ENCODE data around the gene KCNIP4. TPM values are rescaled to one million over a fixed set of nuclear protein-coding genes. Genes with fewer than 3 reads are reported as not detected.

The KCNIP4 gene
- total RNA-seq, 1 experiment from 2014 or later = not detected

DNA sequence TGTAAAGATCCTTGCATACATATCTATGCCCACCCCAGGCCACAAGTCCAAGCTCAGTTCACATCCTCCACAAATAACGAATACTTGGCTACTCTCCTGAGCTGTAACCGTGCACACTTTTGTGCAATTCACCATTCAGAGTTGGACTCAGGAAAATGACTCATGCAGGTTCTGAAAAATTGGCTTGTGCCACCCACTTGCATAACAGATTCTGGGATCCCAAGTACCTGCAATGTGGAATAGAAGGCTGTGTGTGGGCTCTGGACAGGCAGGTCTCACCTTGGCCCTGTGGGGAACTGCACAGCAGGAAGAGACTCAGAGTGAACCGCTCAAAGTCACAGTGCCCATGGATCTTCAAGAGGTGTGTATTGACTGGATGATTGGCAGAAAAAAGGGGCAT lies 745.6 kb downstream of the KCNIP4 start:
- no peak for DNase-seq (ENCODE audit: low spot score)

DNA sequence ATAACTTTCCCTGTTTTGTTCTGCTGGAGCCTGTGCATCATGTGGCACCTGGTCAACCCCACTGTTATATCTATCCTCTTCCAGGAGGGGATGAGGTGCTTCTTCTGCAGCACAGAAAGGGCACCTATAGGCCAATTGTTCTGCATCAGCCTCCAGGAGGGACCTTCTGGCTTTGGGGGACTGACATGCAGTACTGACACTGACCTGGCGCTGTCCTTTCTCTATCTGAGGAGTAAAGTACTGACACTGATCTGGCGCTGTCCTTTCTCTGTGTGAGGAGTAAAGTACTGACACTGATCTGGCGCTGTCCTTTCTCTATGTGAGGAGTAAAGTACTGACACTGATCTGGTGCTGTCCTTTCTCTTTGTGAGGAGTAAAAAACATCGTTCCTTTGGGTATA lies 749.9 kb downstream of the KCNIP4 start:
- DNase-seq (ENCODE audit: low spot score) = no peak

DNA sequence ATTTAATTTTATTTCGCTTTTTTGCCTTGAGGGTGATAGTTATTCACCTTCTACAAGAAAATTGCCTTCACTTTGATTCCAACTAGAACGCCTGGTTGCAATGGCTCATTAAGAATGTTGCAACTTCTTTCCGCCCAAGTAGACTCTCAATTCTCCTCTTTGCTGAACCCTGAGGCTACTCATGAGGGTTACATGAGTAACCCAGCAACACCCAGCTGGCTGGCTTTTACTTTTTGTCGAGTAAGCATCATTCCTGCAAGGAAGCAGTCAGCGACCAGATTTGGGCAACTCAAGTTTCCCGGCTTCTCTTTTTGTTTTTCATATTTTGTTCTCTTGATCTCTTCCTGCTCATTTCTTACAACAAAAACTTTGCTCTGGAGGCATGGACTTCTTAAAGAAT lies 752.9 kb downstream of the KCNIP4 start:
- peak; percentile 8 for DNase-seq (ENCODE audit: low spot score)

DNA sequence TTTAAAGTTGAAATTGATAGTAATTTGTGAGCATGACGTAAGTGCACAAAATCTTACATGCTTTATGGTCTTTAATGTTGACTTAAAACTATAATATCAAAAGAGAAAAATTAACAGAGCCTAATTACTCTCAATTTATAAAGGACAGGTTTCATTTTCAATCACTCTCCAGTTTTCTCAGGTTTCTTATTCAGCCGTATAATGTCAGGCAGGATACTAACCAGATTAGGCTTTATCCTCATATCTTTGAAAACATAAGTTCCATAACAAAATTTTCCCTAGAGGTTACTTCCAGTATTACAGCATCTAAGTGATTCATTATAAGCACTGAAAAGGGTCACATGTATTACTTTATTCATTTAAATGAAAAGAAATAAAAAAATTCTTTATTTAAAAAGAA lies 756.2 kb downstream of the KCNIP4 start:
- no peak for DNase-seq (ENCODE audit: low spot score)

DNA sequence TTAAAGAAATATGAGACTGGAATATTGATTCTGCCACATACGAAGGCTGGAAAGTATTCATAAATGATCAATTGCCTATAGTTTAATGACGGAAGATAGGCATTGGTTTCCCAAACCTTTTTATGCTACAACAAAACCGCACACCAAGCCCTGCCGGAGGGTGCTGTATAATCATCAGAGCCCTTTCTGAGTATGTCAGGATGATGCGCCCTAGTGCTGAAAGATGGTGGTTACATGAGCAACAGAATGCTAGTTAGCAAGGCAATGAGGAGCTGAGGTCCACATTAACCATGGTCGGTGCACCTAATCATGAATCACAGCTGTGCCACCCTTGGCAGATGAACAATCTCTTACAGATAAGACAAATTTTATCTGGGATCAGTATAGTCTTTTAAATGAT lies 757.3 kb downstream of the KCNIP4 start:
- no peak for DNase-seq (ENCODE audit: low spot score)

DNA sequence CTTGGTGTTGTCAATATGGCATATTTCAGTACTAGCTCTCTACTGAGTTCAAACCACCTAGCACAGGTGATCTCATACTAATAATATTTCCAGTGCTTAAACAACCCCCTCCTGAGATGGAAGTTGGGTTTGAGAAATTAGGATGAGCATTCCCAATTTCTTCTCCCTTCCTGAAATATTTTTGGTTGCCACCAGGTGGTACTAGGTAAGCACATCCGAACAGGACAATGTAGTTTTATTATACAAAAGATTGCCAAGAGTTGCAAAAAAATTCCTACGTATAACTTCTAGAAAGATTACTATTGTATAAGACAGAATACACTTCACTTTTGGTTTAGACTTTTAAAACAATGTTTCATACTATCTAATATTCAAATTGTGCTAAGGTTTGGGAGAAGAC lies 763.8 kb downstream of the KCNIP4 start:
- DNase-seq (ENCODE audit: low spot score) = no peak

DNA sequence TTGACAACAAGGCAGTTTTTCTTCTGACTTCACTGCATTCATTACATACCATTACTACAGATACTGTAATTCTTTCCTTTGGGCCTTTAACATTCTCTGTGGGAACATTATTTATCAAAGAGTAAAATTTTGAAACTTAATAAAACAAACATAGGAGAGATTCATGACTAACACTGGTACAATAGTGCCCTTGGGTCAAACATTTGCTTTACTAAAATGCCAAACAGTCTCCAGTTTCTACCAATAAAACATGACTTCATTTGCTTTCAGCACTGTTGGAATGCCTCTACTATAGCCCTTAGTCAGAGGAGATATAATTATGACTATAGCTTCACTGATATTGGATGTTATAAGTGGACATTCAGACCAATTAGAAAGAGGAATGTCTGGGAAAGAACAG lies 766.9 kb downstream of the KCNIP4 start:
- peak; percentile 38 for DNase-seq (ENCODE audit: low spot score)

DNA sequence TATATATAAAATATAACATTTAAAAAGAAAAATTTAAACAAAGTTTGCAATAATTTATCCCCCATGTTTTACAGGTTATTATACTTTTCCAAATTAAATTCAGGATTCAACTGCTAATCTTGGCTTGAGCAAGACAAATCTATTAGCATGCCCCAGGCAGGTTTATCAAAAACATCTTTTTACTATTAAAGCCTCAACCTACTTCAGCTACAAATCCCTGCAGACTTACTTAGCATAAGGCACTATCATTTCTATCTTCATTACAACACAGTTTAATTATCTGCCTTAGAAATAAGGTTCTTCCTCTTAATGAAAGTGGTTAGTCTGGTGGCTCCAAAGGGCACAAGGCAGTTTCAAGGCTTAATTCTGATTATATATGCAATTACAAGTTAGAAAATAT lies 770.7 kb downstream of the KCNIP4 start:
- no peak for DNase-seq (ENCODE audit: low spot score)

DNA sequence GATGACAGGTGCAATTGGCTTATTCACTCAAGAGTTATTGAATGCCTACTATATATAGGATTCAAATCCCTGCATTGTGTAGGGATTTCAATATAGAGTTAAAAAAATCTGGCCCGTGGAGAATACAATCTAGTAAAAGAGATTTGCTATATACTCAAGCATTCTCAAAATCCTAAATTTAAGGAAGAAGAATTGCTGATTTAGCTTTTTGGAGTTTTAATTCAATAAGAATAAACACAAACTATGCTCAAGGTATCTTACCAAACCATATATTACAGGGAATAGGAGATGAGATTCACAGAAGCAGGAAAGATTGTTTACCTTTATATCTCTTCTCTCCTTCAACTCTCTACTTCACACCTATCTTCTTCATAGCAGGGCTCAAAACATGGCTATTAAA lies 771.5 kb downstream of the KCNIP4 start:
- no peak for DNase-seq (ENCODE audit: low spot score)

DNA sequence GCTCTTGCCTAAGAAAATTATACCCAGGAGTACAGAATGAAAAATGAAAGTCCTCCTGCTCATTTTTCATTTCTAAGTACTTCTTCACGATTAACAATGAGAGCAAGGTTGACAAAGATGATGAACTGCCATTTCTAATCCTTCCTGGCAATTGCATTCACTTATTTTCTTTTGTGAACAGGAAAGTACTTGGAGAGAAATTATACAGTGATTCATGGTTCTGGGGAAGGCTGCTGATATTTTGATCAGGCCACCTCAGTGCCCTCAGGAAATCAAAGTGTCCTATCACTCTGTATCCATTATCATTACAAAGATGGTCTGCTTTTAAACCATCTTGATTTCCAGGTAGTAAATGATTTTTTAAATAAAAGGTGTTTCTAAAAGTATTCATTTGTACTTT lies 780.9 kb downstream of the KCNIP4 start:
- no peak for DNase-seq (ENCODE audit: low spot score)

DNA sequence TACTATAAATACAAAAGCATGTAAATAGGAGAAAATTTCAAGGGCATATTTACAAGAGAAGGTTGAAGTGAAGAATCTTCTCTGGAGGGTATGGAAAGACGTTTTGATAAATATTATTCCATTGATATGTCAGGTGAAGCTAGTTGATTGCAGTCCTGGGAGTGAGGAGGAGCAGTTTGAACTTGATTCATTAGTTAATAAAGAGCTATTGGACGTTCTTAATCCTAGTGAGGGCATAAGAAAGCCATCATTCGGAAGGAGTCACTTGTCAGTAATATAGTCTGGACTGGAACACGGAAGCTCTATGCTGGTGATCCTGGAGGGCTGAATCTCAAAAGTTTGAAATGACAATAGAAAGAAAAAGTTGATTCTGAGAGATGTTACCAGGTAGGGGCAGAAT lies 793.2 kb downstream of the KCNIP4 start:
- DNase-seq (ENCODE audit: low spot score) = no peak

DNA sequence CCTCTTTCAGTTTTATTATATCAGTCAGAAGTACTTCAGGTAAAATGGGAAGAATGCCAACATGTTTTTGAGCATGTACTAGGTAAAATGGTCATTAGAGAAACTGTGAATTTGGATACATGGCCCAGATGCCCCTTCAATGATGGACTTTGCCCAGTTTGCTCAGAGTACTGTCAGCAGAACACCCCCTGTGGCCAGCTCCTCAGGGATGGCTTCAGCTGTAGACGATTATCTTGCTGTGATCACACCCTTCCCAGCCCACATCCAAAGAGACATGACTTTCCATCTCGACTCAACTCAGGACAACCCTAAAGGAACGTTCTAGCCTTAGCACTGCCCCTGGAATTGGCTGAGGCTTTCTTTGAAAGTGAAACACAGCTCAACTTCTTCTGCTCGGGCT lies 809.2 kb downstream of the KCNIP4 start:
- no peak for DNase-seq (ENCODE audit: low spot score)

DNA sequence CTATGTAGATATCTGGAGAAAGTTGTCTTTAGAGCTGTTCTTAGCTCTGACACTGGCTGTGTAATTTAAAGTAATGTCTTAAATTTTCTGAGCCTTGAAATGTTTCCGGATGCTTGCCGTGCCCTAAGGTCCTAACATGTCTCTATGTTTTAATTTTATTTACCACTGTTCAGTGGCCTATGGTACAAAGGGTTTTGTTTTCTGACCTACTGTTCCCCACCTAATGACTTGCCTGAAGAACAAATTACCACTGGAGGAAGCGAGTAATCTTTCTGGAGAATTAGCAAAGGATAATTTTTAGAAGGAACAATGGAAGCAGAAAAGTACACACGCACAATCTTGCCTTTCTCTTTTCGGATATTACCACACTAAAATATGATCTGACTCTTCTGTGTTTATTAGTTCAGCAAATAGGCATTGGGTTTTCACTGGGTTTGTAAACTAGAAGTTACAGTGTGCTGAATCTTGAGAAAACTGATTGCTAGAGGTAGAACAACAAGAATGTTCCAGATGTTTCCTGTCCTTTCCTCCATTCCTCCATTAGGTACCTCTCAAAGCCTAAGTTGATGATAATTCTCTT lies 812.4 kb downstream of the KCNIP4 start:
- DNase-seq (ENCODE audit: low spot score) = no peak

DNA sequence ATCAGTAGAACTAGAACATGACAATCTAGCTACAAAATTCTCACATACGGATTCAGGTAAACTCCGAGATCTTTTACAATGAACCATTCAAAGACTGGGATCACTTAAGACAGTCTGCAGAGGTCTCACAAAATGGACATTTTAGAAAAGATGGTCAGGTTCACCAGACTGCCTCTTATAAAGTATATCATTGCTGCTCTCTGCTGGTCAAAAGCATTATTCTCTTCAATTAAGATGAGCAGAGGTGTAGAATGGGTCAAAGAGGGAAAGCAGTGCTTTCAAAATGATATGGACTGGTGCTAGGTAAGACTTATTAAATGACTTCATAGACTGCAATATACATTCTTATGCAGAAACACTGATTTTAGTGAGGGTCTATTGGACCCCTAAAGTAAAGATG lies 813.6 kb downstream of the KCNIP4 start:
- DNase-seq (ENCODE audit: low spot score) = peak; percentile 18

DNA sequence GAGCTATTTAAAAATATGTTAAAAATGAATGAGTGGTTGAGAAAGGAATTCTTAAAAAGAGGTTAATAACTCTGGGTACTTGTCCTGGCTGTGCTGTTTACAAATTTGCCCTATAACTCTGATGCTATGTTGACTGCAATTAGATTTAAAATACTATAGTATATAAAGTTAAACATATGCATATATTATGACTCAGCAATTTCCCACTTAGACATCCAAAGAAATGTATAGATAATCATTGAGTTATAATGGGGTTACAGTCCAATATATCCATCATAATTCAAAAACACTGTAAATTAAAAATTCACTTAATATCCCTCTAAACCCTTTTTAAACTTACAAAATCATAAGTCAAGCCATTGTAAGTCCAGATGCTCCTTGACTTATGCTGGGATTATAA lies 818.0 kb downstream of the KCNIP4 start:
- DNase-seq (ENCODE audit: low spot score) = no peak

DNA sequence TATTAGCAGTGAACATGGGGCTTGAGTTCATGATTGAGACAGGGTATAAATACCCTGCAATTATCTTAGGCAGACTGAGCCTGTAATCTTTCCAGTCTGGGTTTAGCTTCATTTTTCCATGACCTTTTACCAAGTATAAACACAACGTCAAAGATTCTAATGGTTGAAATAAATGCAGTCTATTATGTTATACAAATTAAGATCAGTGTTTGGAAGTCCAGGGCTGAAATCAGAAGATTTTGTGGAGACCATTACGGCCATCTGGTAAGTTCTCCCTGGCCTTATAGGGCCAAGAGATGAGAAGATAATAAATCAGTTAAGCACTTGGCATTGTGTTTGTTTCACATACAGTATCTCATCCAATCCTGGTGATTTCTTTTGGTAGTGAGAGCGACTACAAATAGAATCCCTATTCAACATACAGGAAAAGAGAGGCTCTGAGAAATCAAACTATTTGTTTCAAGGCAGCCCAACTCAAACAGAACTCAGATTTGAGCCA lies 822.5 kb downstream of the KCNIP4 start:
- no peak for DNase-seq (ENCODE audit: low spot score)

DNA sequence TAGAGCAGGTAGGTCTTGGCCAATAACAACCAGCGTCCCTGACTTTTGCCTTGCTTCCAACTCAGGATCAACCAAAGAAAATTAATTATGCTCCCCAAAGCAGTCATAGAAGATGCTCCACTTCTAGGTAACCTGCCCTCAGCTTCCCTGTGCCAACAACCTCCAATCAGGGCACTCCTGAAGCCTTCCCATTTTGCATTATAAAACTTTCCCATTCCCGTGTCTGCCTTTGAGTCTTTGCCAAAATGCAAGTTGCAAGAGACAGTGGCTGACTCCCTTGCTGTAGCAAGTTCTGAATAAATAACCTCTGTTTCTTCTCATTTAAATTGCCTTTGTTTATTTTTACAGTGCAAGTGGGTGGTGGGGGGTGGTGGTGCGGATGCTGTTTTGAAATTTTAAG lies 830.3 kb downstream of the KCNIP4 start:
- no peak for DNase-seq (ENCODE audit: low spot score)

DNA sequence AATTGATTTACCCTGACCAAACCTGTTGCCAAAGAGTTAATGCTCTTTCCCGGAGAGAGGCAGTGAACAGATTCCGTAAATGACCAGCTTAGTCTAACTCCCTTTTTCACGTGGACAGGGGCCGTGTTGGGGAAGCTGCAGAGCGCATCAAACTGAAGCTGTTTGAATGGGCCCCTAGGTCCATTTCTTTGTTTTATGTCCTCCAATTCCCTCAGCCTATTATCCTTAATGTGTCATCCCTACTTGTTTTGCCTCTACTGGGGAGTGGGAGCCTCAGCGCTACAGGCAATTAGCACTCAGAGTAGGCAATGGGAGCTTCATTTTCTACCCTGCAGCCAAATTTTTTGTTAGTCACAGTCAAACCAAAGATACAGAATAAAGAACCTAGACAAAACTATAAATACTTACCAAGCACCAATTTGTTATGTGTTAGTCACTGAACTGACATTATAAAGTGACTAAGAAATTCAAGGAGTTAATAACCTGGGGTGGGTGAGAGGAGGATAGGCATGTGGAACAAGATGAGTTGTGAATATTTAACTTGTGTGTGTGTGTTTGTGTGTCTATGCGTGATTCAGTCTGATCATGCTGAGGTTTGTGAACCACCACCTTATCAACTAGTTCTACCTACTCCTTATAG lies 830.9 kb downstream of the KCNIP4 start:
- no peak for DNase-seq (ENCODE audit: low spot score)

DNA sequence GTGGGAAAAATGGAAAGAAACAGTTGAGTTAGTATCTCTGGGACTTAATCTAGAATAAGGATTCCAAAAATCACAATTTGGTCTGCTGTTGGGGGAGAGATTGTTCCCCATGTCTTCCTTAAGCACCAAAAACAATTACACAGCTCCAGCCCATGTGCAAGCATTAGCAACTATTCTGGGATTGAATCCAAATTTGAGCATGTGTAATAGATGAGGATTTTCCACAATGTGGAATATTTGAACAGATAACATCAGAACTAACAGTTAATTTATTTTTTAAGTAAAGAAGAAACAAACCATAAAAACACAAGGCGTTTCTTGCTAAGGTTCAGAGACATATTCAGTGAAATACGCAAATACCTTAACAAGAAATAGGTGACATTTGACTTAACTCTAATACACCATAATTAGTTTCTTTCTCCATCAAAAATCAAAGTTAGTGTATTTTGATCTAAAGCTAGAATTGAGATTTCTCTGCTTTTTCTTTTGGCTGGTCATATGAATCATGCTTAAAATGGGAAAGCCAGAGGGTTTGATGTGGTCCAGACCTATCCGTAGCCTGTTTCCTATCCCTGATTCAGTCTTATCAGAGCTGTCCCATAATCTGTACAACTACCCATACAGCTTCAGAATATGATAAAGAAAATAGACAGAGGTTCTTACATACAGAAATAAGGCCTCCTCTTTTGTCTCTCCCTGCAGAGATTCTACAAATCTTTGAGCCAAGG lies 834.9 kb downstream of the KCNIP4 start:
- DNase-seq (ENCODE audit: low spot score) = no peak

DNA sequence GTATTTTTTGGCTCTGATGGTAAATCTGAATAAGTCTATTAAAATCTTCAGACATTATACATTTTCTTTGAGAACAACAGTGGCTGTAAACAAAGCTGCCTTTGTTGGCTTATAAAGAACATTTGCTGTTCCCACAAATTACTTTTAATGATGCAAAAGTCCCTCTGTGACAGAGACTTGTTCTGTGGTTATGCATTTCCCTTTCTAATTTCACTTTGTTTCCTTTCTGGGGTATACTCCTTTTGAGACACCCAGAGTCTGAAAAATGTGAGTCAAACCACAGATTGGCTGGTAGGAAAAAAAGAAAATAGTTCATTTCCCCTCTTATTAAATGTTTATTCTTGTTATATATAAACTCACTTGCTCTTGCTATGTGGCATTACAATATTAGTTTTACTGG lies 845.9 kb downstream of the KCNIP4 start:
- DNase-seq (ENCODE audit: low spot score) = no peak

DNA sequence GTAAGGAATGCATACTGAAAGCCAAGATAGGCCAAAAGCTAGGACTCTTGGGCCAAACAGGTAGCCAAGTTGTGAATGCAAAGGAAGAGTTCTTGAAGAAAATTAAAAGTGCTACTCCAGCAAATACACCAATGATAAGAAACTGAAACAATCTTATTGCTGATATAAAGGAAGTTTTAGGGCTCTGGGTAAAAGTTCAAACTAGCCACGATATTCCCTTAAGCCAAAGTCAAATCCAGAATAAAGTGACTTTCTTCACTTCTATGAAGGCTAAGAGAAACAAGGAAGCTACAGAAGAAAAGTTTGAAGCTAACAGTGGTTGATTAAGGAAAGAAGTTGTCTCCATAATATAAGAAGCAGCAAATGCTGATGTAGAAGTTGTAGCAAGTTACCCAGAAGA lies 850.7 kb downstream of the KCNIP4 start:
- DNase-seq (ENCODE audit: low spot score) = no peak

DNA sequence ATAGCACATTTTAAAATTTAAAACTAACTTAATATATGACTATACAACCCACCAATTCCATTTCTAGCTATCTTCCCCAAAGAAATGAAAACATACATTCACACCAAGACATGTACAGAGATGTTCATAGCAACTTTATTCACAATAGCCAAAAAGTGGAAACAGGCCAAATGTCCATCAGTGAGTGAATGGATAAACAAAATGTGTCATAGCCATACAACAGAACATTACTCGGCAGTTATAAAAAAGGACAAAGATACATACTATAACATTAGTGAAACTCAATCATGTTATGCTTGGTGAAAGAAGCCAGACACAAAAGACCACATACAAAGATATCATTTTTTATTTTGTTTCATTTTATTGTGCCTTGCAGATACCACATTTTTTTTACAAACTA lies 851.5 kb downstream of the KCNIP4 start:
- no peak for DNase-seq (ENCODE audit: low spot score)

DNA sequence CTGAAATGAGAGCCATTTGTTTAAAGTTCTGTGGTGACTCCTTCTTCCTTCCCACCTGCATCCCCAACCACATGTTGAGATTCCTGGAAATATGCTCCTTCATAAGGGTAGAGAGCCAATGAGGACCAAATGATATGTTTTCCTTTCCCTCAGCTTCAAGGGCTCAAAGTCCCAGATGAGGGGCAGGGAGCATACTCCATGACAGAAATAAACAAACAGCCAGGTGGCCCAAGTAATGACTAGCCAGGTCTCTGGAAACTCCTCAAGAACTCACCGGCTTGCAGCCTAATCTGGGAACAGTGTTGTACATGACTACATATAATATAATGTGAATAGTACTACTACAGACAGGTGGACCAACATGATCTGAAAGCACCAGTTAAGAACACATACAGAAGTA lies 856.0 kb downstream of the KCNIP4 start:
- DNase-seq (ENCODE audit: low spot score) = peak; percentile 40
